ENCODE data around the gene SV2B. TPM values are rescaled to one million over a fixed set of nuclear protein-coding genes. Genes with fewer than 3 reads are reported as not detected.

The SV2B gene
- total and polyA plus RNA-seq, 2 experiments from 2014 or later, result 0.17 to 2.2 TPM

DNA sequence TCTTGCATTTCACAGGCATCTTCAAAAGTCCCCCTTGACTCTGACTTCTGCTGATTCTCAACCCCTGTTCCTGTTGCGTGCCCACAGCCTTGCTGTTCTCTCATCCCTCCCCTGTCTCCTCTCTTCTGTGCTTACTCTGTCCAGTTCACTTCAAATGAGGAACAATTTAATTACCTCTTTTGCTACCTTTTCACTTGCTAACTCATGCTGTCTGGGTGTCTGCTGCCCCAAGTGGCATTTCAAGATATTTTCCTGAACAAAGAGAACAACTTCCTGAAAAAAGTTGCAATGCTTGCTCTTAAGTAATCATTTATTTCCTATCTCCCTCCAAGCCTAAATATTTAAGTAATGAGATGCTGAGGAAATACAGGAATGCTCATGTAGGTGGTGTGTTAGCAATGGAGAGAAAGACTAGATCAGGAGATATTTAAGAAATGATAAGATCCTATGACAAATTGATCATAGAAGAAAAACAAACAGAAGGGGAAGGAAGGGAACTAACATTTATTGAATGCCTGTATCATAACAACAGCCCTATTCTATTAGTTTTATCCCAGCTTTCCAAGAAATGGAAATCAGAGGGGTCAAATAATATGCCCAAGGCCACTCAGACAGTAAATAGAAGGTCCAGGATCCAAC, 42.2 kb downstream of the SV2B start:
- 75% methylated on average over 1 of the region's 1 CpG for WGBS (ENCODE audit: low lambda C conversion rate, missing lambda C conversion rate)
- H3K36me3 ChIP-seq (replicated peaks; ENCODE audit: insufficient read depth, low read depth), result no peaks in the 10 kb centered on the region
- H3K4me2 ChIP-seq, result no peak overlapping the region
- H2AFZ ChIP-seq, result no peak overlapping the region
- DNase-seq (ENCODE audit: low spot score), result no peak
- H3K4me1 ChIP-seq (ENCODE audit: insufficient read depth), result no peaks in the 10 kb centered on the region
- no peaks in the 10 kb centered on the region for H4K20me1 ChIP-seq (ENCODE audit: insufficient read depth, poor library complexity, severe bottlenecking)
- H3K9me2 ChIP-seq (replicated peaks; ENCODE audit: insufficient read depth), result no peaks in the 10 kb centered on the region
- H3K4me3 ChIP-seq, result no peak overlapping the region
- H3K79me2 ChIP-seq, result no peaks in the 10 kb centered on the region
- no peaks in the 10 kb centered on the region for H3K9me3 ChIP-seq (ENCODE audit: low read depth)
- no peak overlapping the region for H3K27ac ChIP-seq
- TF ChIP-seq, protein P1, sequence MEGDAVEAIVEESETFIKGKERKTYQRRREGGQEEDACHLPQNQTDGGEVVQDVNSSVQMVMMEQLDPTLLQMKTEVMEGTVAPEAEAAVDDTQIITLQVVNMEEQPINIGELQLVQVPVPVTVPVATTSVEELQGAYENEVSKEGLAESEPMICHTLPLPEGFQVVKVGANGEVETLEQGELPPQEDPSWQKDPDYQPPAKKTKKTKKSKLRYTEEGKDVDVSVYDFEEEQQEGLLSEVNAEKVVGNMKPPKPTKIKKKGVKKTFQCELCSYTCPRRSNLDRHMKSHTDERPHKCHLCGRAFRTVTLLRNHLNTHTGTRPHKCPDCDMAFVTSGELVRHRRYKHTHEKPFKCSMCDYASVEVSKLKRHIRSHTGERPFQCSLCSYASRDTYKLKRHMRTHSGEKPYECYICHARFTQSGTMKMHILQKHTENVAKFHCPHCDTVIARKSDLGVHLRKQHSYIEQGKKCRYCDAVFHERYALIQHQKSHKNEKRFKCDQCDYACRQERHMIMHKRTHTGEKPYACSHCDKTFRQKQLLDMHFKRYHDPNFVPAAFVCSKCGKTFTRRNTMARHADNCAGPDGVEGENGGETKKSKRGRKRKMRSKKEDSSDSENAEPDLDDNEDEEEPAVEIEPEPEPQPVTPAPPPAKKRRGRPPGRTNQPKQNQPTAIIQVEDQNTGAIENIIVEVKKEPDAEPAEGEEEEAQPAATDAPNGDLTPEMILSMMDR (IDR thresholded peaks at IDR 0.05; ENCODE audit: poor library complexity), result peak; percentile 45
- TF ChIP-seq EZH2 (IDR thresholded peaks at IDR 0.05; ENCODE audit: borderline replicate concordance), result no peak
- H3K27me3 ChIP-seq, result peaks cover 3% of the 10 kb centered on the region

DNA sequence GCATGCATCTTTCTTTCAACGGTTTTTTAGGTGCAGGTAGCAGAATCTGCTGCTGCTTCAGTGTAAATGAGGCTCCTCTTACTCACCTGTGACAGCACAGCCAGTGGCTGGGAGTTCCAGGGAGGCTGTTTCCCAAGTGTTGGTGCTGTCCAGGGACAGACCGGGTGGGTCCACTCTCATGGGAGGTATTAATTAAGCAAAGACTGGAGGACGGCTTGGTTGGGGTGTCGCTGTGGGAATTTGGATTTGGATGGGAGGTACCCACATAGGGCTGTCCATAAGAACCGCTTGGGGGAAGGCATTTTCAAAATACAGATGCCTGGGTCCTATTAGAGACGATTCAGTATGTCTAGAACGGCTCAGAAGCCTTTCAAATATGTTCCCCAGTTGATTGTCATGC, 42.9 kb downstream of the SV2B start:
- no peaks in the 10 kb centered on the region for H3K9me2 ChIP-seq (replicated peaks; ENCODE audit: insufficient read depth)
- no peaks in the 10 kb centered on the region for H3K79me2 ChIP-seq
- no peak overlapping the region for H3K27ac ChIP-seq
- WGBS (ENCODE audit: low lambda C conversion rate, missing lambda C conversion rate), result 64% methylated on average over 7 of the region's 7 CpGs
- H3K9me3 ChIP-seq (ENCODE audit: low read depth), result no peaks in the 10 kb centered on the region
- H3K36me3 ChIP-seq (replicated peaks; ENCODE audit: insufficient read depth, low read depth), result no peaks in the 10 kb centered on the region
- H3K27me3 ChIP-seq, result peaks cover 3% of the 10 kb centered on the region
- H3K4me2 ChIP-seq, result no peak overlapping the region
- H3K4me1 ChIP-seq (ENCODE audit: insufficient read depth), result no peaks in the 10 kb centered on the region
- no peak for DNase-seq (ENCODE audit: low spot score)
- no peak for TF ChIP-seq EZH2 (IDR thresholded peaks at IDR 0.05; ENCODE audit: borderline replicate concordance)
- TF ChIP-seq EZH2phosphoT487 (IDR thresholded peaks at IDR 0.05; ENCODE audit: low read depth, severe bottlenecking, unreplicated experiment), result no peak
- TF ChIP-seq, protein P1 (IDR thresholded peaks at IDR 0.05; ENCODE audit: poor library complexity), result no peak
- H3K4me3 ChIP-seq, result no peak overlapping the region
- no peak overlapping the region for H2AFZ ChIP-seq
- H4K20me1 ChIP-seq (ENCODE audit: insufficient read depth, poor library complexity, severe bottlenecking), result no peaks in the 10 kb centered on the region

DNA sequence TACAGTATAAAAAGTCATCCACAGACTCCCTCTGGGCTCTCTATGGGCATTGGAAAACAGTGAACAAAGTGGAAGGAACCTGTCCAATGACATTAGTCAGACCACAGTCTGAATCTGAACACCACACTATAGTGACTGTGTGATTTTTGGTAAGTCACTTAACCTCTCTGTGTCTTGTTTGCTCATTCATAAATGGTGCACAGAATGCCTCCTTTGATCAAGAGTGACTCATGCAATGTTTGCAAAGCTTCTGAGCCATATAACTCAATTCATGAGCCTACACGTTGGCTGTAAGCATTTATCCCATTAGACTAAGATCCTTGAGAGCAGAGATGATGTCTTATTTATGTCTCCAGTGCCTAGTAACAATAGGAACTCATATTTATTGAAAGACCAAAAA, 46.7 kb downstream of the SV2B start:
- Histone ChIP-seq H3K79me2 (no peaks in the 10 kb centered on the region), H3K36me3 (replicated peaks; ENCODE audit: insufficient read depth, low read depth) (no peaks in the 10 kb centered on the region), H3K4me3 (no peak overlapping the region), H3K4me2 (no peak overlapping the region), H3K9me3 (ENCODE audit: low read depth) (no peaks in the 10 kb centered on the region), H4K20me1 (ENCODE audit: insufficient read depth, poor library complexity, severe bottlenecking) (no peaks in the 10 kb centered on the region), H3K9me2 (replicated peaks; ENCODE audit: insufficient read depth) (no peaks in the 10 kb centered on the region), H2AFZ (no peak overlapping the region), H3K27me3 (peaks cover 8% of the 10 kb centered on the region), H3K4me1 (ENCODE audit: insufficient read depth) (no peaks in the 10 kb centered on the region), H3K27ac (no peak overlapping the region)
- TF ChIP-seq EZH2phosphoT487 (IDR thresholded peaks at IDR 0.05; ENCODE audit: low read depth, severe bottlenecking, unreplicated experiment) (no peak), EZH2 (IDR thresholded peaks at IDR 0.05; ENCODE audit: borderline replicate concordance) (no peak)
- TF ChIP-seq, protein P1 (IDR thresholded peaks at IDR 0.05; ENCODE audit: poor library complexity), result no peak
- DNase-seq (ENCODE audit: low spot score), result no peak
- 60% methylated on average over 1 of the region's 1 CpG for WGBS (ENCODE audit: low lambda C conversion rate, missing lambda C conversion rate)
